K562 (cell line): ENCODE data around the gene IQCK. TPM values are rescaled to one million over a fixed set of nuclear protein-coding genes. Genes with fewer than 3 reads are reported as not detected.

ENCODE experiments used
- ATAC-seq: fragments of 200-7000 bp; cut with Tn5 transposase; 3 replicates; pipeline ENCODE4 v1.9.1; 2020; ENCODE audit warnings: moderate library complexity
- BruUV-seq: library from RNA; stranded (reverse); fragments of 400-500 nt; replicated peaks from 2 replicates; lab custom pipeline; 2021; lab: Mats Ljungman, UMichigan
- CTCF ChIA-PET: fragments of 300-600 bp; formaldehyde crosslinking; extraction: SDS; loops from one replicate; lab custom pipeline; 2021; ENCODE audit warnings: low intra/inter-chr PET ratio; lab: Yijun Ruan, JAX
- POLR2A ChIA-PET: fragments of 300-600, 350-650 bp; sonication (Branson Sonifier 250); formaldehyde crosslinking; extraction: SDS; loops from one replicate; lab custom pipeline; 2021; ENCODE audit warnings: antibody characterized with exemption, inconsistent platforms; lab: Yijun Ruan, JAX
- DNase-seq, 4 experiments: peaks; one replicate each; pipeline versions ENCODE4 v3.0.0 to v3.0.0-alpha.2; 2011 to 2018; ENCODE audit warnings: low spot score in 3 of 4, mixed read lengths in 3 of 4; ENCODE audit errors: extremely low read depth in 1 of 4
- FAIRE-seq: peaks from 2 replicates; lab custom pipeline; 2011; peaks lifted over from hg19 to GRCh38; lab: Jason Lieb, UNC
- H2AFZ ChIP-seq: 2 replicates; pipeline ENCODE4 v1.6.0; 2011; ENCODE audit warnings: low read depth, low read length, control low read depth, inconsistent platforms
- H3K27ac ChIP-seq: fragments of 200-600 bp; 3 replicates; pipeline ENCODE4 v1.8.0; 2011; ENCODE audit warnings: low read depth, mild to moderate bottlenecking, control low read depth, inconsistent platforms, low read length, moderate library complexity, mixed read lengths; ENCODE audit errors: extremely low read depth
- H3K27me3 ChIP-seq, 2 experiments: fragments of 300-600 bp in 1 of 2; 2 replicates in 1 of 2; 3 replicates in 1 of 2; pipeline versions ENCODE4 v1.6.0 to v1.8.0; 2011; ENCODE audit warnings: inconsistent platforms in 2 of 2, low read length in 2 of 2, mild to moderate bottlenecking in 1 of 2, mixed read lengths in 1 of 2, moderate library complexity in 1 of 2; ENCODE audit not compliant: control insufficient read depth in 2 of 2, insufficient read depth in 2 of 2
- H3K36me3 ChIP-seq: fragments of 300-600 bp; 3 replicates; pipeline ENCODE4 v1.8.0; 2011; ENCODE audit warnings: mild to moderate bottlenecking, low read length, inconsistent platforms; ENCODE audit not compliant: control insufficient read depth, insufficient read depth
- H3K4me1 ChIP-seq, 2 experiments: fragments of 200-600 bp in 1 of 2; replicated peaks in 1 of 2; 2 replicates in 1 of 2; 3 replicates in 1 of 2; pipeline versions ENCODE4 v1.5.1 to v1.8.0; 2011; ENCODE audit warnings: inconsistent platforms in 2 of 2, low read length in 2 of 2, mild to moderate bottlenecking in 1 of 2, mixed read lengths in 1 of 2, moderate library complexity in 1 of 2; ENCODE audit not compliant: control insufficient read depth in 2 of 2, insufficient read depth in 2 of 2
- H3K4me2 ChIP-seq: 2 replicates; pipeline ENCODE4 v1.6.1; 2011; ENCODE audit warnings: low read length, control low read depth, inconsistent platforms, mixed read lengths; ENCODE audit not compliant: insufficient read depth
- H3K4me3 ChIP-seq: fragments of 200-600 bp; sonication (generic), shearing (Covaris generic); 2 replicates; pipeline ENCODE4 v1.5.1; 2016; ENCODE audit warnings: control low read depth, inconsistent platforms
- H3K79me2 ChIP-seq: fragments of 200-600 bp; 3 replicates; pipeline ENCODE4 v1.8.0; 2011; ENCODE audit warnings: low read length, inconsistent platforms; ENCODE audit not compliant: control insufficient read depth, insufficient read depth
- H3K9ac ChIP-seq, 2 experiments: 2 replicates each; pipeline versions ENCODE4 v1.6.0 to v1.6.1; 2011; ENCODE audit warnings: low read depth in 2 of 2, low read length in 2 of 2, control low read depth in 1 of 2, inconsistent platforms in 1 of 2, mild to moderate bottlenecking in 1 of 2, mixed read lengths in 1 of 2; ENCODE audit not compliant: insufficient read depth in 1 of 2
- H3K9me1 ChIP-seq: one replicate; pipeline ENCODE4 v1.6.0; 2011; ENCODE audit warnings: inconsistent platforms, mild to moderate bottlenecking, low read length, moderate library complexity; ENCODE audit not compliant: control insufficient read depth, insufficient read depth
- H3K9me3 ChIP-seq: replicated peaks from 2 replicates; pipeline ENCODE4 v1.5.1; 2011; ENCODE audit warnings: low read depth, low read length, inconsistent platforms; ENCODE audit not compliant: control insufficient read depth, insufficient read depth
- H4K20me1 ChIP-seq: replicated peaks from 2 replicates; pipeline ENCODE4 v1.6.1; 2011; ENCODE audit warnings: low read length, inconsistent platforms, mixed read lengths; ENCODE audit not compliant: control insufficient read depth, insufficient read depth
- ARID3B ChIP-seq: fragments of 250-450 bp; sonication (Bioruptor Pico); IDR thresholded peaks from 2 replicates; pipeline ENCODE4 v1.4.0; 2020; ENCODE audit warnings: borderline replicate concordance
- DMBX1 ChIP-seq: fragments of 250-450 bp; sonication (Bioruptor Pico); IDR thresholded peaks from 2 replicates; pipeline ENCODE4 v1.8.0; 2022; ENCODE audit warnings: inconsistent platforms, mild to moderate bottlenecking, moderate library complexity, borderline replicate concordance
- IFI16 ChIP-seq: fragments of 250-450 bp; sonication (Bioruptor Pico); IDR thresholded peaks from 2 replicates; pipeline ENCODE4 v2.1.2; 2022; ENCODE audit warnings: mild to moderate bottlenecking, inconsistent platforms
- MBD2 ChIP-seq: sonication (generic); IDR thresholded peaks from 2 replicates; pipeline ENCODE4 v1.6.1; 2016; ENCODE audit warnings: low read depth, borderline replicate concordance
- MLLT1 ChIP-seq, 2 experiments: fragments of 450-650 bp; IDR thresholded peaks; 2 replicates each; pipeline ENCODE4 v1.6.1; 2016
- NFATC3 ChIP-seq: fragments of 450-650 bp; IDR thresholded peaks from 2 replicates; pipeline ENCODE4 v1.6.1; 2017; ENCODE audit warnings: mild to moderate bottlenecking
- SRSF1 ChIP-seq: fragments of 200-400 bp; formaldehyde crosslinking; IDR thresholded peaks from 2 replicates; pipeline ENCODE4 v1.6.1; 2017; ENCODE audit warnings: mild to moderate bottlenecking, low read depth, low read length, moderate library complexity
- TBP ChIP-seq: optimal IDR thresholded peaks from 2 replicates; pipeline ENCODE3; 2011; ENCODE audit warnings: low read depth, low read length, improper control_type of control experiment
- ZNF232 ChIP-seq: sonication (generic); formaldehyde crosslinking; IDR thresholded peaks from 2 replicates; pipeline ENCODE4 v1.8.0; 2022; ENCODE audit warnings: mild to moderate bottlenecking, missing genetic modification reagents
- ZNF274 ChIP-seq: IDR thresholded peaks from 2 replicates; pipeline ENCODE4 v1.6.1; 2011; ENCODE audit warnings: low read depth, mild to moderate bottlenecking, low read length, moderate library complexity, borderline replicate concordance
- ZNF282 ChIP-seq: sonication (generic); formaldehyde crosslinking; IDR thresholded peaks from 2 replicates; pipeline ENCODE4 v1.8.1; 2023; ENCODE audit warnings: missing genetic modification reagents
- ZNF707 ChIP-seq: fragments of 250-450 bp; sonication (Bioruptor Pico); conservative IDR thresholded peaks from 2 replicates; pipeline ENCODE4 v1.8.0; 2022; ENCODE audit warnings: inconsistent platforms, mild to moderate bottlenecking, moderate library complexity
- WGBS: fragments of 100-300 bp; shearing (Covaris generic); methylation state at CpG from one replicate; pipeline ENCODE4 v1.1.6; 2016; ENCODE audit warnings: low coverage, mixed read lengths; ENCODE audit not compliant: insufficient coverage; ENCODE audit errors: missing lambda C conversion rate; 5-methylcytosine and 5-hydroxymethylcytosine counted together
- in situ Hi-C: fragments of 300-500 bp; cut with MboI; formaldehyde crosslinking; loops from 4 replicates; pipeline ENCODE4 v1.15.0; 2018; ENCODE audit warnings: inconsistent platforms, mixed read lengths
- intact Hi-C: fragments of 100-400 bp; cut with micrococcal nuclease; formaldehyde crosslinking; loops from 2 replicates; pipeline ENCODE4 v1.14.2; 2022
- polyA plus RNA-seq, 8 experiments: library from polyadenylated mRNA; depleted of rRNA in 4 of 8; stranded (reverse) in 5 of 8; unstranded in 3 of 8; fragments of >200 nt; fragmentation: Nextera tagmentation in 2 of 8; fragmentation: Illumina TruSeq in 1 of 8; extraction: Ambion mirVana in 2 of 8; extraction: Trizol in 1 of 8; gene quantifications; 2 replicates each; pipeline versions ENCODE4 v1.2.1 to v1.2.3, GENCODE V29; 2011 to 2014; ENCODE audit warnings: inconsistent platforms in 1 of 8, missing spikeins in 1 of 8
- total RNA-seq, 7 experiments: library from RNA; depleted of rRNA in 6 of 7; stranded (reverse); fragments of >200 nt in 6 of 7; fragmentation: Illumina TruSeq in 2 of 7; extraction: Trizol in 2 of 7; gene quantifications; 2 replicates each; pipeline versions ENCODE4 v1.2.1 to v1.2.3, GENCODE V29; 2011 to 2021; ENCODE audit warnings: low replicate concordance in 1 of 7
- TF ChIP-seq, protein P1 (sequence below): fragments of 250-450 bp; sonication (Bioruptor Pico); IDR thresholded peaks from 2 replicates; pipeline ENCODE4 v1.5.0; 2021; ENCODE audit warnings: mild to moderate bottlenecking, borderline replicate concordance

IQCK gene
- total and polyA plus RNA-seq, 9 of the 15 experiments (the other 6 are each of a cell fraction or from before 2014, with no cell fraction given), result 5.2 to 12.2 (median 7.3) TPM

DNA sequence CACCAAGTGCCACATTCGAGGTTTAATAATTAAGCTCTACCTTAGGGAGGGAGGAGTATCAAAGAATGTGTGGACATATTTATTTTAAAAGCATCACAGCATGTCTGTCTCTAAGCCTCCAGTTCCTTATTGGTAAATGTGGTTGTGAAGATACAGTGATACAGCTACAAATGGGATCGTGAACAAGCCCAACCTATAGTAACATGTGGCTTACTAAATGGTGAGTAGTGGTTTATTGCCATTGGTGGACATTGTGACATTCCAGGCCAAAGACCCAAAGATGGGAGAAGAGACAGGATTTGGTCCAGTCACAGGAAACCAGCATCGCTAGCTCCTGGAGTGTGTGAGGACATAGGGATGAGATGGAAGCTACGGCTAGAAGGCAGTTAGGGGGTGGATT lies 51.2 kb downstream of the IQCK start:
- DNase-seq (no peak), ATAC-seq (no peak), FAIRE-seq (no peak)
- Histone ChIP-seq H3K9me3 (no peaks in the 10 kb centered on the region), H4K20me1 (no peaks in the 10 kb centered on the region), H3K27ac (no peak overlapping the region), H3K36me3 (no peaks in the 10 kb centered on the region), H2AFZ (no peak overlapping the region), H3K4me1 (no peaks in the 10 kb centered on the region), H3K4me2 (no peak overlapping the region), H3K79me2 (no peaks in the 10 kb centered on the region), H3K9me1 (no peaks in the 10 kb centered on the region), H3K9ac (no peak overlapping the region), H3K4me3 (no peak overlapping the region), H3K27me3 (no peaks in the 10 kb centered on the region)
- POLR2A ChIA-PET, result interaction anchor here (0.9 to 1.0 kb wide), 3 partner anchors 9 to 77 kb away, joined by 3 to 4 read pairs (median 4); no protein-coding TSS in a partner anchor
- CTCF ChIA-PET, result no interaction called here
- no peak for TF ChIP-seq ARID3B (CRISPR knock-in tag)
- no peak for TF ChIP-seq MLLT1 (IDR thresholded peaks at IDR 0.05)
- TF ChIP-seq, protein P1, sequence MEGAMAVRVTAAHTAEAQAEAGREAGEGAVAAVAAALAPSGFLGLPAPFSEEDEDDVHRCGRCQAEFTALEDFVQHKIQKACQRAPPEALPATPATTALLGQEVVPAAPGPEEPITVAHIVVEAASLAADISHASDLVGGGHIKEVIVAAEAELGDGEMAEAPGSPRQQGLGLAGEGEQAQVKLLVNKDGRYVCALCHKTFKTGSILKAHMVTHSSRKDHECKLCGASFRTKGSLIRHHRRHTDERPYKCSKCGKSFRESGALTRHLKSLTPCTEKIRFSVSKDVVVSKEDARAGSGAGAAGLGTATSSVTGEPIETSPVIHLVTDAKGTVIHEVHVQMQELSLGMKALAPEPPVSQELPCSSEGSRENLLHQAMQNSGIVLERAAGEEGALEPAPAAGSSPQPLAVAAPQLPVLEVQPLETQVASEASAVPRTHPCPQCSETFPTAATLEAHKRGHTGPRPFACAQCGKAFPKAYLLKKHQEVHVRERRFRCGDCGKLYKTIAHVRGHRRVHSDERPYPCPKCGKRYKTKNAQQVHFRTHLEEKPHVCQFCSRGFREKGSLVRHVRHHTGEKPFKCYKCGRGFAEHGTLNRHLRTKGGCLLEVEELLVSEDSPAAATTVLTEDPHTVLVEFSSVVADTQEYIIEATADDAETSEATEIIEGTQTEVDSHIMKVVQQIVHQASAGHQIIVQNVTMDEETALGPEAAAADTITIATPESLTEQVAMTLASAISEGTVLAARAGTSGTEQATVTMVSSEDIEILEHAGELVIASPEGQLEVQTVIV (CRISPR knock-in tag), result no peak
- TF ChIP-seq TBP, result no peak
- TF ChIP-seq MBD2, result no peak
- TF ChIP-seq ZNF232 (CRISPR knock-in tag), result no peak
- TF ChIP-seq SRSF1, result no peak
- TF ChIP-seq IFI16 (CRISPR knock-in tag), result no peak
- no peak for TF ChIP-seq ZNF707 (CRISPR knock-in tag)
- TF ChIP-seq NFATC3, result no peak
- no peak for TF ChIP-seq DMBX1 (CRISPR knock-in tag)
- no peak for TF ChIP-seq ZNF274
- TF ChIP-seq ZNF282 (CRISPR knock-in tag), result no peak
- intact Hi-C loops, result no loop called here
- no TSS peak for BruUV-seq
- in situ Hi-C loops, result no loop called here
- WGBS, result 29% methylated on average over 4 of the region's 4 CpGs
